ENCODE data around the gene TBX4.
"Not testable (repeated sequence)": the region's sequence is repeated elsewhere in the genome, so short reads cannot be mapped to it uniquely, and the experiment has no call there.

The TBX4 gene

GRCh38 chr17:61498042-61498994 is 46.1 kb downstream of the TBX4 start:
- no peak for DNase-seq

- no peak for DNase-seq
These were observed 47.4 kb downstream of the TBX4 start for GRCh38 chr17:61499632-61500031.

- no peak for DNase-seq
These were observed 48.1 kb downstream of the TBX4 start for GRCh38 chr17:61500287-61500686.

- DNase-seq = no peak
These were observed 50.1 kb downstream of the TBX4 start for GRCh38 chr17:61502292-61502691.

GRCh38 chr17:61503961-61504360 is 51.7 kb downstream of the TBX4 start:
- DNase-seq = no peak

- peak; percentile 83 for DNase-seq
These were observed 52.5 kb downstream of the TBX4 start for GRCh38 chr17:61504697-61505096.

- no peak for DNase-seq
These were observed 53.8 kb downstream of the TBX4 start for GRCh38 chr17:61505846-61506627.

- no peak for DNase-seq
These were observed 55.3 kb downstream of the TBX4 start for GRCh38 chr17:61507383-61508066.

- DNase-seq = no peak
These were observed 56.7 kb downstream of the TBX4 start for GRCh38 chr17:61508912-61509311.

- not testable (repeated sequence) for DNase-seq
These were observed 57.2 kb downstream of the TBX4 start for GRCh38 chr17:61509454-61509853.

GRCh38 chr17:61510237-61510636 is 58.0 kb downstream of the TBX4 start:
- DNase-seq = no peak

GRCh38 chr17:61510991-61511390 is 58.8 kb downstream of the TBX4 start:
- no peak for DNase-seq

GRCh38 chr17:61511480-61512182 is 59.4 kb downstream of the TBX4 start:
- no peak for DNase-seq

- no peak for DNase-seq
These were observed 62.3 kb downstream of the TBX4 start for GRCh38 chr17:61514491-61514890.

GRCh38 chr17:61517265-61517664 is 65.0 kb downstream of the TBX4 start:
- DNase-seq = no peak

GRCh38 chr17:61517843-61518606 is 65.8 kb downstream of the TBX4 start:
- DNase-seq = no peak

GRCh38 chr17:61519139-61519538 is 66.9 kb downstream of the TBX4 start:
- DNase-seq = no peak

- no peak for DNase-seq
These were observed 67.7 kb downstream of the TBX4 start for GRCh38 chr17:61519754-61520440.

- no peak for DNase-seq
These were observed 68.7 kb downstream of the TBX4 start for GRCh38 chr17:61520897-61521296.

GRCh38 chr17:61522088-61522487 is 69.9 kb downstream of the TBX4 start:
- no peak for DNase-seq

- DNase-seq = no peak
These were observed 72.1 kb downstream of the TBX4 start for GRCh38 chr17:61524319-61524718.
